Muscle layer of duodenum (tissue), 2 donors: ENCODE results near the gene SKI.

ENCODE experiments used
- H3K27ac ChIP-seq: one replicate; pipeline ENCODE4 v1.7.0; 2013; ENCODE audit warnings: mild to moderate bottlenecking, low read length
- H3K27me3 ChIP-seq: one replicate; pipeline ENCODE4 v1.7.0; 2013; ENCODE audit warnings: low read depth, mild to moderate bottlenecking, control low read depth, low read length
- H3K36me3 ChIP-seq, 2 donors: one replicate each; pipeline ENCODE4 v1.7.0; 2013; ENCODE audit warnings: low read length in 2 of 2, control low read depth in 1 of 2, mild to moderate bottlenecking in 1 of 2; ENCODE audit not compliant: insufficient read depth in 2 of 2, control insufficient read depth in 1 of 2
- H3K4me1 ChIP-seq, 2 donors: one replicate each; pipeline ENCODE4 v1.7.0; 2013; ENCODE audit warnings: low read length in 2 of 2, mild to moderate bottlenecking in 2 of 2, control low read depth in 1 of 2, moderate library complexity in 1 of 2; ENCODE audit not compliant: insufficient read depth in 2 of 2, control insufficient read depth in 1 of 2
- H3K4me3 ChIP-seq, 2 donors: one replicate each; pipeline ENCODE4 v1.7.0; 2013; ENCODE audit warnings: low read length in 2 of 2, low read depth in 1 of 2, mild to moderate bottlenecking in 1 of 2
- H3K9me3 ChIP-seq, 2 donors: one replicate each; pipeline ENCODE4 v1.7.0; 2013; ENCODE audit warnings: low read length in 2 of 2, control low read depth in 1 of 2, mild to moderate bottlenecking in 1 of 2; ENCODE audit not compliant: control insufficient read depth in 1 of 2
- donor health status: healthy.

Gene SKI

DNA sequence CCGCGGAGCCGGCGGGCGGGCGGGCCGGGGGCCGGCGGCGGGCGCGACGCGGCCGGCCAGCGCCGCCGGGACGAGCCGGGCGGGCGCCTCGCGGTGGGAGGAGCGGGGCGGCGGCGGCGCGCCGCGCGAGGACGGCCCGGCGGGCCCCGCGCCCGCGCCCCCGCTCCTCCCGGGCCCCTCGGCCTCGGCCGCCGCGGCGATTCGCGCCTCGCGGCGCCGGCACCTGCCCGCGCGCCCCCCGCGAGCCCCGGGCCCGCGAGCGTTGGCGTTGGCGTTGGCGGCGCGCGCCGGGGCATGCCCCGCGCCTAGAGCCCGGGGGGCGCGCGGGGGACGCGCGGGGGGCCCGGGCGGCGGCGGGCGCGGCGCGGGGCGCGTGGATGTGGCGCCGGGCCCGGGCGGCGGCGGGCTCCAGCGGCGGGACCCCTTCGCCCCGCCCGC lies at the start of gene SKI:
TSS of gene SKI (plus strand) at position 163 of the 438 bp plus-strand sequence. CDS start 448 bp downstream, outside the sequence.
- H3K4me3 ChIP-seq: peak within 1 kb of the TSS; percentile 75 to 90
- H3K27me3 ChIP-seq: no peaks in the 10 kb centered on the region
- H3K4me1 ChIP-seq: peaks cover 4 to 23% of the 10 kb centered on the region in 2 donors

DNA sequence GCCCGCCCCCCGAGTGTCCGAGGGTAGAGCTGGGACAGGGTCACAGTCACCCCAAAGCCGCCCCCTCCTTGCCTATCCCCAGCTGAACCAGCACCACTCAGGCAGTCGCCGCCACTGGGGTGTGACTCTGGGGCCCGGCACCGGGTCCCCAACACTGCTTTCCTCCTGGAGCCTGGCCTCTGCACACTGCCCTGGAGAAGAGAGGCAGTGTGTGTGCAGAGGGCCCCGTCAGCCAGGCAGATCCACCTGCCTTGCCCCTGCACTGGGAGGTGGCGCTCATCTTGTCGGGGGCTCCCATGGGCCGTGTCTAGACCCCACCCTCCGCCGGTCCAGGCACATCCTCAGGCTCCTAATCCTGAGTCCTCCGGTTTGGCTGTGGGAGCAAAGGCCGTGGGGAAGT lies 49.2 kb upstream of the SKI start:
- Histone ChIP-seq H3K27me3 (no peaks in the 10 kb centered on the region), H3K4me1 (peaks cover 0 to 4% of the 10 kb centered on the region in 2 donors), H3K36me3 (peaks cover 0 to 4% of the 10 kb centered on the region in 2 donors), H3K9me3 (no peaks in the 10 kb centered on the region), H3K27ac (no peak overlapping the region), H3K4me3 (no peak overlapping the region)

More for the DNA sequence above, at the start of gene SKI:
- H3K27ac ChIP-seq: no peak within 1 kb of the TSS
- H3K36me3 ChIP-seq: no peaks in the 10 kb centered on the region
- no peaks in the 10 kb centered on the region for H3K9me3 ChIP-seq

DNA sequence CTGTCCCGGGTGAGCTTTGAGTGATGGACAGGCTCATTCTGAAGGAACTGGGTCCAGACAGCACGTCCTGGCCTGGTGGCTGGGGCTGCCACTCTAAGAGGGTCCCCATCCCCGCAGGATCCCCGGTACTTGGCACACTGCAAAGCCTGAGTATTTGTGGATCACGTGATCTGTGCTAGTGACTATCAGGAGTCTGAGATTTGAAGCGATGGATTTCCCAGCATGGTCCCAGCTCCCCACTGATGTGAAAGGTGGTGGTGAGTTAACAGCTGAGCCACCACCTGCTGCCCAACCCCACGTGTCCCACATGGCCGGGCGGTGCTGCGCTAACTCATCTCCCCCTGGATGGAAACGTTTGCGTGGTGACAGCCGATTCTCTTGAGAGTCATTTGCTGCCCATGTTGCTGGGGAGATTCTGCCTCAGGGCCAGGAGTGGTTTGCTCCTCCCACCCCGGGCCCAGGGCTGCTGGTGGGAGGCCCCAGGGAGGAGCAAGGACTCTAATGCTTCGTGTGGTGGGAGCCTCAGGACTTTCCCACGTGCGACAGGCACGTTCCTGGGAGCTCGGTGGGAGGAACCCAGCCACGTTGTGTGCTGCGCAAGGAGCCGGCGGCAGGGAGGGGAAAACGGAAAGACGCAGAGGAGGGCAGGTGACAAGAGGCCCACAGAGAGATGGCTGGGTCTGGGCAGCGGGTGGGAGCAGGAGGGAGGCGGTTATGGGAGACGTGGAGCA lies 48.7 kb upstream of the SKI start:
- Histone ChIP-seq H3K36me3 (peaks cover 0 to 6% of the 10 kb centered on the region in 2 donors), H3K4me3 (no peak overlapping the region)

DNA sequence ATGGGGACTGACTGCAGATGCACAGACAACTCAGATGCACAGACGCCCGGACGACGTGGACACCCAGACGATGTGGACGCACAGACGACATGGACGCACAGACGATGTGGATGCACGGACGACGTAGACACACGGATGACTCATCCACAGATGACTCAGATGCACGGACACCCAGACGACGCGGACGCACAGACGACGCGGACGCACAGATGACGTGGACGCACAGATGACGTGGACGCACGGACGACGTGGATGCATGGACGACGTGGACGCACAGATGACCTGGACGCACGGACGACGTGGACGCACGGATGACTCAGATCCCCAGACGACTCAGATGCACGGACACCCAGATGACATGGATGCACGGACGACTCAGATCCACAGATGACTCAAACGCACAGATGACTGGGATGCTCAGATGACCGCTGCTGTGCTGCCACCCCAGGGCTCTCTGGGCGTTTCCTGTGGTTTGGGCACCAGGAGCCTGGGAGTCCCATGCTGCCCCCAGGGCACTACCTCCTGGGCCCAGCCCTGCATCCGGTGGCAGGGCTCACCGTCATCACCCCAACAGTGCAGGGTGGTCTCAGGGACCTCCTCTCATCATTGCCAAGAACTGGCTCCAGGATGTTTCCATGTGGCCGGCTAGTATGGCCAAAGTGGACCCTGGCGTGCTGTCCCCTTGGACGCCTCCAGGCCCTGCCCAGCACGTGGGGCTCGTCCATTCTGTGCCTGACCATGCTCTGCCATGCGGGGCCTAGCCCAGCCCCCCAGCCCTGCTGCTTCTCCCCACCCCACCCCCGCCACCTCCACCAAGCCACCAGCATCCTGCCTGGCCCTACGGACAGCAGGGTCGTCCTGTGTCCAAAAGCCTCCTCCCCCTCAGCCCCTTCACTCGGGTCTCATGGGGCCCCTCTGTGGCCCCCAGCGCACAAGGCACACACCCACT lies 47.5 kb upstream of the SKI start:
- Histone ChIP-seq H3K4me1 (no peaks in the 10 kb centered on the region), H3K9me3 (no peaks in the 10 kb centered on the region), H3K27me3 (no peaks in the 10 kb centered on the region), H3K4me3 (no peak overlapping the region), H3K36me3 (peaks cover 0 to 13% of the 10 kb centered on the region in 2 donors), H3K27ac (no peak overlapping the region)

More for the DNA sequence above, 48.7 kb upstream of the SKI start:
- Histone ChIP-seq H3K9me3 (no peaks in the 10 kb centered on the region), H3K27me3 (no peaks in the 10 kb centered on the region), H3K27ac (no peak overlapping the region), H3K4me1 (no peaks in the 10 kb centered on the region)

DNA sequence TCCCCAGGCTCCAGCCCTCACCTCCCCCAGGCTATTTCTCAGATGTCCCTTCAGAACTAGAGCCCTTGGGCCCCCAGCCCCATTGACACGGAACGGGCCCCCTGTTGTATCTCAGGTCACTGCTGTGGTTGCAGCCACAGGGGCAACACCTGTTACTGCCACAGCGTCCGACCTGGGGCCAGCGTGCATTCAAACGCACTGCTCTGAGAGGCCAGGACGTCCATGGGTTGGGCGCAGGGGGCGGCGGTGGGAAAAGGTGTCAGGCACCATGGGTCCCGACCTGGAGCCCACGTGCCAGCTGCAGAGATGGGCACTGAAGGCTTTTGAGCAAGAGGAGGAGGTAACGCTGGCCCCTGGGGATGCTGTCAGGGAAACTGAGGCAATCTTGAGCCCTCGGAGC lies 46.8 kb upstream of the SKI start:
- peaks cover 0 to 13% of the 10 kb centered on the region in 2 donors for H3K36me3 ChIP-seq
- no peaks in the 10 kb centered on the region for H3K27me3 ChIP-seq
- H3K27ac ChIP-seq: no peak overlapping the region
- no peaks in the 10 kb centered on the region for H3K9me3 ChIP-seq
- no peak overlapping the region for H3K4me3 ChIP-seq
- H3K4me1 ChIP-seq: no peaks in the 10 kb centered on the region

DNA sequence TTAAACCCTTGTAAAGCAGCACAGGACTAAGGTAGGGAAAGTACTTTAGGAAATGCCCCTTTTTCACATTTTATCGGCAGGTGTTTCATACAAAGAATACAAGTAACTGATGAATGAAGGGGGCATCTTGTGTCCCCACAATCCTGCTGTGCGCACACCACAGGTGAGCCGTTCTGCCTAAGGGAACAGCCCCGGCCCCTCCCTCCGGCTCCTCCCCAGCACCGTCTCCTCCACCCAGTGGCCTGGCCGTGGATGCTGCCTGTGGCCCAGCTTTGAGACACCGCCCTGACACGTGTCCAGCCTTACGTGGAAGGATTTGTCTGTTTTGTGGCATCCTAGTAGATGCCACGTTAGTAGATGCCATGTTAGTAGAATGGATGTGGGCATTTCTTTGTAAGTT lies 46.4 kb upstream of the SKI start:
- H3K4me1 ChIP-seq: no peaks in the 10 kb centered on the region
- no peak overlapping the region for H3K4me3 ChIP-seq
- no peak overlapping the region for H3K27ac ChIP-seq
- H3K36me3 ChIP-seq: peaks cover 0 to 13% of the 10 kb centered on the region in 2 donors
- H3K9me3 ChIP-seq: no peaks in the 10 kb centered on the region
- H3K27me3 ChIP-seq: no peaks in the 10 kb centered on the region

DNA sequence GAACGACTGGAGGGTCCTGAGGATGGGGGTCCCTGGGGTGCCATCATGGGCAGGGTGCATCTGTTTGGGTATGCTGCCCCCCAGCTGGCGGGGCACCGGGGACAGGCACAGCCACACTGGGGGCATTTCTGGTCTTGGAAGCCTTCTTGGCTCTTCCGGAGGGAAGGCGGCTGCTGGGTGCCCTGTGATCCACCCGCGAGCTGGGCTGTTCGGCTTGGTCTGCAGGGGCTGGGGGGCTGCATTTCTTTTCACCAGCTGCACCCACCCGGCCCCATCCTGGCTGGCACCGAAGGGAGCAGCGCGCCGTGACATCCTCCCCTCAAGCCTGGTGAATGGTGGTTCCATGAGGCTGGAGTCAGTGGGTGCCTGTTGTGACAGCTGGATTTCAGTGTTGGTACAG lies 45.7 kb upstream of the SKI start:
- Histone ChIP-seq H3K27me3 (no peaks in the 10 kb centered on the region), H3K4me3 (no peak overlapping the region), H3K27ac (no peak overlapping the region), H3K4me1 (no peaks in the 10 kb centered on the region), H3K36me3 (peaks cover 0 to 13% of the 10 kb centered on the region in 2 donors), H3K9me3 (no peaks in the 10 kb centered on the region)

DNA sequence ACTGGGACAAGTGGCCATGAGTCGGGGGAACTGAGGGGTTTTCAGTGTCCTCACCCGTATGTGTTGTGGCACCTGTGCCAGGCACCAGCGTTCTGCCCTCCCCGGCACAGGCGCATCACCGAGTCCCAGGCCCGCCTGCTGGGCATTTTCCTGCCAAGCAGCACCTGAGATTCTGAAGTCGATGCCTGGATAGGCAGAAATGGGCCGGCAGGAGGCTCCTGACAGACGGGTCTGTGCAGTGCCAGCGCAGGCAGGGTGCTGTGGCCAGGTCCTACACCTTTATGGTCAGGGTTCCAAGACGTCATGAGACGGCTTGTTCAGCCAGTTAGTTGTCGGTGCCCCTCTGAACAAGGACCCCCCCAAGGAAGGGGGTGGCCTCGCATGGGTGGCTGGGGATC lies 44.2 kb upstream of the SKI start:
- H3K4me1 ChIP-seq: no peaks in the 10 kb centered on the region
- H3K36me3 ChIP-seq: peaks cover 0 to 13% of the 10 kb centered on the region in 2 donors

DNA sequence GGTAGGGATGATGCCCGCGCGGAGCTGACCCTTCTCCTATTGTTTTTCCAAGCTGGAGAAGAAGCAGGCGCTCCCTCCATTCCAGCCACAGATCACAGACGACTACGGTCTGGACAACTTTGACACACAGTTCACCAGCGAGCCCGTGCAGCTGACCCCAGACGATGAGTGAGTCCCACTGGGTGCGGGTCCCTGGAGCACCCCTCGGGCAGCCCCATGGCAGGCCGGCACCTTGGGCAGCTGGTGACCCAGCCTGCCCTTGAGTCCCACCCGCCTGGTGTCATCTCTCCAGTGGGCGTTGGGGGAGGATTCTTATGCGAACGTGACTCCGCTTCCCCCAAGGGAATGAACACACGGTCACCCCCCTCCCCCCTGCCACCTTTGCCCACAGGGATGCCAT lies 43.6 kb upstream of the SKI start:
- H3K27ac ChIP-seq: no peak overlapping the region
- H3K9me3 ChIP-seq: no peaks in the 10 kb centered on the region
- no peaks in the 10 kb centered on the region for H3K4me1 ChIP-seq
- H3K4me3 ChIP-seq: no peak overlapping the region
- no peaks in the 10 kb centered on the region for H3K27me3 ChIP-seq
- H3K36me3 ChIP-seq: peaks cover 0 to 13% of the 10 kb centered on the region in 2 donors

More for the DNA sequence above, 44.2 kb upstream of the SKI start:
- no peak overlapping the region for H3K27ac ChIP-seq
- H3K9me3 ChIP-seq: no peaks in the 10 kb centered on the region
- H3K4me3 ChIP-seq: no peak overlapping the region
- H3K27me3 ChIP-seq: no peaks in the 10 kb centered on the region

DNA sequence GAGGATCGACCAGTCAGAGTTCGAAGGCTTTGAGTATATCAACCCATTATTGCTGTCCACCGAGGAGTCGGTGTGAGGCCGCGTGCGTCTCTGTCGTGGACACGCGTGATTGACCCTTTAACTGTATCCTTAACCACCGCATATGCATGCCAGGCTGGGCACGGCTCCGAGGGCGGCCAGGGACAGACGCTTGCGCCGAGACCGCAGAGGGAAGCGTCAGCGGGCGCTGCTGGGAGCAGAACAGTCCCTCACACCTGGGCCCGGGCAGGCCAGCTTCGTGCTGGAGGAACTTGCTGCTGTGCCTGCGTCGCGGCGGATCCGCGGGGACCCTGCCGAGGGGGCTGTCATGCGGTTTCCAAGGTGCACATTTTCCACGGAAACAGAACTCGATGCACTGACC lies 43.2 kb upstream of the SKI start:
- H3K27ac ChIP-seq: no peak overlapping the region
- no peaks in the 10 kb centered on the region for H3K27me3 ChIP-seq
- peaks cover 0 to 13% of the 10 kb centered on the region in 2 donors for H3K36me3 ChIP-seq
- peaks cover 0 to under 1% of the 10 kb centered on the region in 2 donors for H3K4me1 ChIP-seq
- no peaks in the 10 kb centered on the region for H3K9me3 ChIP-seq
- no peak overlapping the region for H3K4me3 ChIP-seq
